ENCODE results near the gene VAMP2.

DNA sequence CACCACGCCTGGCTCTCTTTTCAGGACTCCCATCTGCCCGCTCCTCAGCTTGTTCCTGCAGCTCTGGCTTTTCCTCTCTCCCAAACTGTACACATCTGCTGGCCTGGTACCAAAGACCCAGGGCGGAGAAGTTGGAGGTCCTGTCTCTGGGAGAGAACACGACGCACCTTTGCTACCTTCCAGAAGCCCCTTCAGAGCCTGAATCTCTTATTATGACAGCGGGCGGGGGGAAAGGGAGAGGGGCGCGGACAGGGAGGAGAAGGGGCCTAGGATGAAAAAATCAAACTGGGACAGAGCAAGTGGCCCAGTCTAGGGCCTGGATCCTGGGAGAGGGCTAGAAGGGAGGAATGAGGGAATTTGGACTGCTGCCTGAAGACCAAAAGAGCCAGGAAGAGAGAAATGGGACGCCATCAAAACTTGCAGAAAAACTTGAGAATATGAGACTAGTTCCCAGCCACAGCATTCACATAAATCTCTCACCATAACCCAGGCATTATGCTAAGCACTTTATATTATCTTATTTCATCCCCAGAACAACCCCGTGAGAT, 8.1 kb downstream of the VAMP2 start:
- TF ChIP-seq ZNF792 (tag by site-specific recombination; IDR thresholded peaks at IDR 0.05) (no peak), ZNF473 (tag by site-specific recombination; IDR thresholded peaks at IDR 0.05) (no peak), ZNF777 (tag by site-specific recombination; IDR thresholded peaks at IDR 0.05; ENCODE audit: borderline replicate concordance) (no peak)

Data from HEK293 (cell line).